Endodermal cell (in vitro differentiated cells): Measurements from ENCODE around the gene SLIT3. TPM values are rescaled to one million over a fixed set of nuclear protein-coding genes. Genes with fewer than 3 reads are reported as not detected.

Experiments used
- DNase-seq: peaks from one replicate; pipeline ENCODE4 v3.0.0-alpha.2; 2017
- H3K27ac ChIP-seq: 2 replicates; pipeline ENCODE4 v1.5.1; 2013; ENCODE audit warnings: mild to moderate bottlenecking, low read depth, low read length, moderate library complexity
- H3K27me3 ChIP-seq: 2 replicates; pipeline ENCODE4 v1.6.1; 2013; ENCODE audit warnings: mild to moderate bottlenecking, low read length, moderate library complexity; ENCODE audit not compliant: insufficient read depth, control insufficient read depth, poor library complexity, severe bottlenecking
- H3K36me3 ChIP-seq: 2 replicates; pipeline ENCODE4 v1.7.0; 2013; ENCODE audit warnings: mild to moderate bottlenecking, low read length, moderate library complexity; ENCODE audit not compliant: control insufficient read depth, insufficient read depth
- H3K4me1 ChIP-seq: one replicate; pipeline ENCODE4 v1.7.0; 2013; ENCODE audit warnings: low read length; ENCODE audit not compliant: control insufficient read depth, insufficient read depth
- H3K4me3 ChIP-seq: 2 replicates; pipeline ENCODE4 v1.5.1; 2013; ENCODE audit warnings: mild to moderate bottlenecking, low read length, moderate library complexity
- H3K9ac ChIP-seq: 2 replicates; pipeline ENCODE4 v1.6.1; 2013; ENCODE audit warnings: mild to moderate bottlenecking, low read length, moderate library complexity; ENCODE audit not compliant: poor library complexity, severe bottlenecking; ENCODE audit errors: extremely low read depth
- H3K9me3 ChIP-seq: 2 replicates; pipeline ENCODE4 v1.6.1; 2013; ENCODE audit warnings: mild to moderate bottlenecking, low read length, moderate library complexity; ENCODE audit not compliant: control insufficient read depth
- H3K27ac Mint-ChIP-seq: 2 replicates; pipeline ENCODE4 v1.8.0; 2020; ENCODE audit warnings: mixed read lengths
- H3K27me3 Mint-ChIP-seq: 2 replicates; pipeline ENCODE4 v1.8.0; 2021; ENCODE audit warnings: mild to moderate bottlenecking, mixed read lengths; ENCODE audit not compliant: insufficient read depth
- H3K36me3 Mint-ChIP-seq: 2 replicates; pipeline ENCODE4 v1.8.0; 2020; ENCODE audit warnings: low read depth, mixed read lengths
- H3K4me1 Mint-ChIP-seq: 2 replicates; pipeline ENCODE4 v1.8.0; 2020; ENCODE audit warnings: mixed read lengths
- H3K4me3 Mint-ChIP-seq: 2 replicates; pipeline ENCODE4 v1.8.0; 2020; ENCODE audit warnings: mild to moderate bottlenecking, moderate library complexity, mixed read lengths
- H3K9me3 Mint-ChIP-seq: 2 replicates; pipeline ENCODE4 v1.8.0; 2020; ENCODE audit warnings: mild to moderate bottlenecking, mixed read lengths
- WGBS, 2 experiments: methylation state at CpG; one replicate each; pipeline versions ENCODE4 v1.1.5 to v1.1.7; 2013; ENCODE audit warnings: missing lambda C conversion rate in 2 of 2, mixed read lengths in 1 of 2; ENCODE audit not compliant: insufficient coverage in 1 of 2, insufficient read length in 1 of 2; 5-methylcytosine and 5-hydroxymethylcytosine counted together
- total RNA-seq, 2 donors: library from RNA; stranded (reverse); fragmentation: NEBNext Ultra II Directional in 1 of 2; extraction: Animal tissue kit (Norgen Biotek cat#: 25700) in 1 of 2; gene quantifications; 2 replicates in 1 of 2; 3 replicates in 1 of 2; pipeline ENCODE4 v1.2.1, GENCODE V29; 2021
- TF ChIP-seq, protein P1 (sequence below): fragments of 200-600 bp; sonication (generic); conservative IDR thresholded peaks from 2 replicates; pipeline ENCODE4 v1.5.0; 2021; ENCODE audit warnings: antibody characterized with exemption, mild to moderate bottlenecking

The SLIT3 gene
- total RNA-seq, 2 donors from 2014 or later: 2.5 to 3.4 TPM

- peaks cover 20% of the 10 kb centered on the region for H3K27me3 Mint-ChIP-seq
- Histone ChIP-seq H3K27me3 (peaks cover 7% of the 10 kb centered on the region), H3K36me3 (no peaks in the 10 kb centered on the region), H3K9me3 (no peaks in the 10 kb centered on the region), H3K4me3 (no peak overlapping the region), H3K4me1 (no peaks in the 10 kb centered on the region), H3K9ac (no peak overlapping the region), H3K27ac (no peak overlapping the region)
- H3K27ac Mint-ChIP-seq: no peak overlapping the region
- H3K4me3 Mint-ChIP-seq: no peak overlapping the region
- no peaks in the 10 kb centered on the region for H3K4me1 Mint-ChIP-seq
- TF ChIP-seq, protein P1, sequence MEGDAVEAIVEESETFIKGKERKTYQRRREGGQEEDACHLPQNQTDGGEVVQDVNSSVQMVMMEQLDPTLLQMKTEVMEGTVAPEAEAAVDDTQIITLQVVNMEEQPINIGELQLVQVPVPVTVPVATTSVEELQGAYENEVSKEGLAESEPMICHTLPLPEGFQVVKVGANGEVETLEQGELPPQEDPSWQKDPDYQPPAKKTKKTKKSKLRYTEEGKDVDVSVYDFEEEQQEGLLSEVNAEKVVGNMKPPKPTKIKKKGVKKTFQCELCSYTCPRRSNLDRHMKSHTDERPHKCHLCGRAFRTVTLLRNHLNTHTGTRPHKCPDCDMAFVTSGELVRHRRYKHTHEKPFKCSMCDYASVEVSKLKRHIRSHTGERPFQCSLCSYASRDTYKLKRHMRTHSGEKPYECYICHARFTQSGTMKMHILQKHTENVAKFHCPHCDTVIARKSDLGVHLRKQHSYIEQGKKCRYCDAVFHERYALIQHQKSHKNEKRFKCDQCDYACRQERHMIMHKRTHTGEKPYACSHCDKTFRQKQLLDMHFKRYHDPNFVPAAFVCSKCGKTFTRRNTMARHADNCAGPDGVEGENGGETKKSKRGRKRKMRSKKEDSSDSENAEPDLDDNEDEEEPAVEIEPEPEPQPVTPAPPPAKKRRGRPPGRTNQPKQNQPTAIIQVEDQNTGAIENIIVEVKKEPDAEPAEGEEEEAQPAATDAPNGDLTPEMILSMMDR: no peak
- DNase-seq: no peak
- H3K36me3 Mint-ChIP-seq: no peaks in the 10 kb centered on the region
- no peaks in the 10 kb centered on the region for H3K9me3 Mint-ChIP-seq
- 92 to 95% methylated on average over 13 of the region's 13 CpGs for WGBS, 2 experiments
These were observed 615.4 kb downstream of the SLIT3 start for GRCh38 chr5:168685566-168685965.

- TF ChIP-seq, protein P1: no peak
- no peak overlapping the region for H3K27ac ChIP-seq
- H3K9ac ChIP-seq: no peak overlapping the region
- no peaks in the 10 kb centered on the region for H3K36me3 Mint-ChIP-seq
- no peaks in the 10 kb centered on the region for H3K36me3 ChIP-seq
- H3K4me3 Mint-ChIP-seq: no peak overlapping the region
- no peak overlapping the region for H3K4me3 ChIP-seq
- H3K4me1 ChIP-seq: no peaks in the 10 kb centered on the region
- peaks cover 16% of the 10 kb centered on the region for H3K27me3 Mint-ChIP-seq
- no peaks in the 10 kb centered on the region for H3K9me3 ChIP-seq
- WGBS, 2 experiments: 93 to 100% methylated on average over 4 to 6 of the region's 6 CpGs
- no peaks in the 10 kb centered on the region for H3K9me3 Mint-ChIP-seq
- H3K27ac Mint-ChIP-seq: no peak overlapping the region
- no peak for DNase-seq
- peaks cover 3% of the 10 kb centered on the region for H3K4me1 Mint-ChIP-seq
- H3K27me3 ChIP-seq: no peaks in the 10 kb centered on the region
These were observed 617.0 kb downstream of the SLIT3 start for GRCh38 chr5:168683927-168684295.

DNA sequence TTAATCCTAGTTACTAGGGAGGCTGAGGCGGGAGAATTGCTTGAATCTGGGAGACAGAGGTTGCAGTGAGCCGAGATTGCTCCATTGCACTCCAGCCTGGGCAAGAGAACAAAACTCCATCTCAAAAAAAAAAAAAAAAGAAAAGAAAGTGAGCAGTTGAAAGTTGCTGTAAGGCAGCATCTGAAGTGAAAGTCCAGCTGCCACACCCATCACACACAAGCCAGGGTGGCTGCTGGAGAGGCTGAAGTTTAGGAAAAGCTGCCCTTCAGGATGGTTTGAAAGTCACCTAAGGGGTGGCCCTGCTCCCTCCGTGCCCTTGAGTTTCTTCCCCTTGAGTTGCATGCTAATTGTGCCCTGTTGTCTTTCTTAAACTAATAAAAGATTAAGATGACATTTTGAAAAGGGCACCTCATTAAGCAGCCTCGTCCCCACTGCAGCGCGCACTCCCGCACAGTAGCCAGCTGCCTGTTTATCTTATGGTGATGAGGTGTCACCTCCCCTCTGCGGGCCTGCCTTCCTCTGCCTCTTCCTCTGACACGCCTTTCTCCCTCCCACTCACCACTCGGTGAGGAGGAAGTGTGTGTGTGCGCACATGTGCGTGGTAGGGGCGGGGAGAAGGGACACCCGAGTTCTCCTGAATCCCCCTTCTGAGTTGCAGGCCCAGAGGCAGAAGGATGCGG, 617.6 kb downstream of the SLIT3 start:
- Mint-ChIP-seq H3K9me3 (no peaks in the 10 kb centered on the region), H3K4me3 (no peak overlapping the region), H3K4me1 (peaks cover 3% of the 10 kb centered on the region), H3K27ac (no peak overlapping the region), H3K36me3 (no peaks in the 10 kb centered on the region), H3K27me3 (peaks cover 14% of the 10 kb centered on the region)
- Histone ChIP-seq H3K4me1 (no peaks in the 10 kb centered on the region), H3K27ac (no peak overlapping the region), H3K9ac (no peak overlapping the region), H3K27me3 (no peaks in the 10 kb centered on the region), H3K9me3 (no peaks in the 10 kb centered on the region), H3K36me3 (no peaks in the 10 kb centered on the region), H3K4me3 (no peak overlapping the region)
- 88 to 93% methylated on average over 2 to 15 of the region's 15 CpGs for WGBS, 2 experiments
- DNase-seq: no peak
- TF ChIP-seq, protein P1: no peak
